B cell (primary cell): Measurements from ENCODE around the gene KLHL42. TPM values are rescaled to one million over a fixed set of nuclear protein-coding genes. Genes with fewer than 3 reads are reported as not detected.

ENCODE experiments used
- ATAC-seq: fragments of 200-7000 bp; cut with Tn5 transposase; one replicate; pipeline ENCODE4 v1.10.0; 2021; ENCODE audit warnings: low read depth, mild to moderate bottlenecking, moderate number of reproducible peaks, moderate library complexity
- CTCF ChIA-PET: fragments of 350-600 bp; sonication (Branson Sonifier 250); formaldehyde crosslinking; loops from one replicate; lab custom pipeline; 2021; ENCODE audit warnings: antibody characterized with exemption, inconsistent platforms; lab: Charles Lee
- POLR2A ChIA-PET: fragments of 350-600 bp; sonication (Branson Sonifier 250); formaldehyde crosslinking; loops from one replicate; lab custom pipeline; 2021; ENCODE audit warnings: antibody characterized with exemption; lab: Charles Lee
- DNase-seq: peaks from one replicate; pipeline ENCODE4 v3.0.0; 2013
- H2AFZ ChIP-seq: 2 replicates; pipeline ENCODE4 v1.6.1; 2012; ENCODE audit warnings: mild to moderate bottlenecking, low read depth, low read length; ENCODE audit not compliant: insufficient read depth, poor library complexity, severe bottlenecking
- H3K27ac ChIP-seq, 2 donors: 1 replicate in 1 of 2; 2 replicates in 1 of 2; pipeline ENCODE4 v1.5.1; 2012 to 2013; ENCODE audit warnings: low read length in 2 of 2, mild to moderate bottlenecking in 2 of 2, moderate library complexity in 1 of 2
- H3K27me3 ChIP-seq, 4 experiments: fragments of 200-600 bp in 1 of 4; sonication (generic) in 1 of 4; replicated peaks in 1 of 4; 1 replicate in 2 of 4; 2 replicates in 2 of 4; pipeline versions ENCODE4 v1.6.1 to v1.7.0; 2013 to 2016; ENCODE audit warnings: low read length in 3 of 4, mild to moderate bottlenecking in 2 of 4, mixed read lengths in 1 of 4, moderate library complexity in 1 of 4; ENCODE audit not compliant: insufficient read depth in 4 of 4, control insufficient read depth in 3 of 4; ENCODE audit errors: control extremely low read depth in 1 of 4
- H3K36me3 ChIP-seq, 2 experiments: replicated peaks in 1 of 2; 1 replicate in 1 of 2; 2 replicates in 1 of 2; pipeline versions ENCODE4 v1.6.1 to v1.7.1; 2013; ENCODE audit warnings: low read length in 1 of 2; ENCODE audit not compliant: insufficient read depth in 2 of 2, control insufficient read depth in 1 of 2; ENCODE audit errors: control extremely low read depth in 1 of 2, extremely low read depth in 1 of 2
- H3K4me1 ChIP-seq, 2 donors: fragments of 200-600 bp in 1 of 2; sonication (generic) in 1 of 2; 1 replicate in 1 of 2; 2 replicates in 1 of 2; pipeline versions ENCODE4 v1.5.1 to v1.6.1; 2013 to 2017; ENCODE audit warnings: low read length in 2 of 2; ENCODE audit not compliant: control insufficient read depth in 2 of 2, insufficient read depth in 2 of 2
- H3K4me2 ChIP-seq: replicated peaks from 2 replicates; pipeline ENCODE3; 2012; ENCODE audit warnings: mild to moderate bottlenecking, low read depth, low read length; ENCODE audit not compliant: poor library complexity, severe bottlenecking
- H3K4me3 ChIP-seq, 5 experiments: fragments of 200-600 bp in 1 of 5; sonication (generic) in 1 of 5; 1 replicate in 3 of 5; 2 replicates in 2 of 5; pipeline versions ENCODE4 v1.5.1 to v1.7.0; 2011 to 2016; ENCODE audit warnings: low read length in 4 of 5, mild to moderate bottlenecking in 4 of 5, low read depth in 2 of 5, control low read depth in 1 of 5, moderate library complexity in 1 of 5; ENCODE audit not compliant: insufficient read depth in 1 of 5; ENCODE audit errors: control extremely low read depth in 1 of 5, extremely low read depth in 1 of 5
- H3K79me2 ChIP-seq: fragments of 200-600 bp; sonication (generic); one replicate; pipeline ENCODE4 v1.6.0; 2016; ENCODE audit warnings: low read length; ENCODE audit not compliant: control insufficient read depth, insufficient read depth
- H3K9ac ChIP-seq: fragments of 200-600 bp; sonication (generic); 2 replicates; pipeline ENCODE4 v1.6.1; 2017; ENCODE audit warnings: mild to moderate bottlenecking, low read length, moderate library complexity
- H3K9me3 ChIP-seq, 3 donors: one replicate each; pipeline versions ENCODE4 v1.6.1 to v1.7.1; 2013; ENCODE audit warnings: low read length in 2 of 3; ENCODE audit not compliant: control insufficient read depth in 2 of 3, insufficient read depth in 1 of 3; ENCODE audit errors: control extremely low read depth in 1 of 3
- H4K20me1 ChIP-seq: 2 replicates; pipeline ENCODE4 v1.6.0; 2012; ENCODE audit warnings: mild to moderate bottlenecking, low read length; ENCODE audit not compliant: insufficient read depth, control insufficient read depth, poor library complexity, severe bottlenecking
- H3K27ac Mint-ChIP-seq: one replicate; pipeline ENCODE4 v1.8.0; 2021; ENCODE audit warnings: mixed read lengths
- H3K27me3 Mint-ChIP-seq: one replicate; pipeline ENCODE4 v1.8.0; 2021; ENCODE audit warnings: mixed read lengths
- H3K4me1 Mint-ChIP-seq: one replicate; pipeline ENCODE4 v1.8.0; 2021; ENCODE audit warnings: mixed read lengths
- H3K4me3 Mint-ChIP-seq: one replicate; pipeline ENCODE4 v1.8.0; 2021; ENCODE audit warnings: mixed read lengths
- H3K9me3 Mint-ChIP-seq: one replicate; pipeline ENCODE4 v1.8.0; 2022; ENCODE audit warnings: mixed read lengths; ENCODE audit not compliant: insufficient read depth
- EZH2 ChIP-seq: IDR thresholded peaks from 2 replicates; pipeline ENCODE4 v1.6.1; 2012; ENCODE audit warnings: borderline replicate concordance, low read depth, mild to moderate bottlenecking, moderate library complexity, low read length; ENCODE audit not compliant: insufficient read depth, poor library complexity, severe bottlenecking
- WGBS: methylation state at CpG from one replicate; pipeline ENCODE4 v1.1.5; 2013; ENCODE audit warnings: missing lambda C conversion rate; ENCODE audit not compliant: insufficient coverage; 5-methylcytosine and 5-hydroxymethylcytosine counted together
- intact Hi-C: fragments of 100-400 bp; cut with micrococcal nuclease; formaldehyde crosslinking; loops from one replicate; pipeline ENCODE4 v1.10.0; 2022
- polyA plus RNA-seq: library from polyadenylated mRNA; depleted of rRNA; stranded (reverse); fragments of >200 nt; gene quantifications from 2 replicates; pipeline ENCODE4 v1.2.3, GENCODE V29; 2012
- total RNA-seq, 2 donors: library from RNA; stranded (reverse); fragments of 120-200 nt in 1 of 2; gene quantifications; 1 replicate in 1 of 2; 2 replicates in 1 of 2; pipeline versions ENCODE4 v1.2.3 to v1.2.4, GENCODE V29; 2013 to 2022
- TF ChIP-seq, protein P1 (sequence below): fragments of 200-600 bp; IDR thresholded peaks from one replicate; pipeline ENCODE4 v1.8.0; 2022; ENCODE audit warnings: antibody characterized with exemption, mild to moderate bottlenecking

The KLHL42 gene
- total and polyA plus RNA-seq, 2 donors (not counting 1 experiment from before 2014, with no cell fraction given), result 11.5 to 20.5 TPM

DNA sequence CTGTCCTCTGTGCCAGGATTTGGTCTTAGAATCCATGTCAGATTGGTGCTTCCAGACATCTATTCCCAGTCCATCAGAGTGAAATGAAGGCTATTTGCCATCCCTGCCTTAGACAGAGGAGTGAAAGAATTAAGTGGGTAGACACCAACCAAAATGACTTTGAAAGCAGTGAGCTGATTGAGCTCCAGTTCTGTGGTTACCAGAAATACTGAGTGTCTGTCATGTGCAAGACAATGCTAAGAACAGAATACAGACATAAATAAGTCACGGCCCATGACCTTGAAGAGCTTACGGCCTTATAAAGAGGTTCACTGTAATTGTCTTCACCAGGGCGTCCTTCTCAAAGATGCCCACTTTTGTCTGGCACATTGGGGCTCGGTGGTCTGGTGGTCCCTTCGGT, 21.6 kb downstream of the KLHL42 start:
- H3K9ac ChIP-seq, result no peak overlapping the region
- 91% methylated on average over 4 of the region's 5 CpGs for WGBS
- no peak overlapping the region for H3K27ac ChIP-seq
- no peak overlapping the region for H3K4me3 Mint-ChIP-seq
- ChIA-PET POLR2A (no interaction called here), CTCF (no interaction called here)
- intact Hi-C loops, result no loop called here
- no peaks in the 10 kb centered on the region for H3K27me3 Mint-ChIP-seq
- H3K4me1 Mint-ChIP-seq, result no peaks in the 10 kb centered on the region
- ATAC-seq (no peak), DNase-seq (no peak)
- H3K4me3 ChIP-seq, result no peak overlapping the region
- H3K9me3 Mint-ChIP-seq, result no peaks in the 10 kb centered on the region
- TF ChIP-seq, protein P1, sequence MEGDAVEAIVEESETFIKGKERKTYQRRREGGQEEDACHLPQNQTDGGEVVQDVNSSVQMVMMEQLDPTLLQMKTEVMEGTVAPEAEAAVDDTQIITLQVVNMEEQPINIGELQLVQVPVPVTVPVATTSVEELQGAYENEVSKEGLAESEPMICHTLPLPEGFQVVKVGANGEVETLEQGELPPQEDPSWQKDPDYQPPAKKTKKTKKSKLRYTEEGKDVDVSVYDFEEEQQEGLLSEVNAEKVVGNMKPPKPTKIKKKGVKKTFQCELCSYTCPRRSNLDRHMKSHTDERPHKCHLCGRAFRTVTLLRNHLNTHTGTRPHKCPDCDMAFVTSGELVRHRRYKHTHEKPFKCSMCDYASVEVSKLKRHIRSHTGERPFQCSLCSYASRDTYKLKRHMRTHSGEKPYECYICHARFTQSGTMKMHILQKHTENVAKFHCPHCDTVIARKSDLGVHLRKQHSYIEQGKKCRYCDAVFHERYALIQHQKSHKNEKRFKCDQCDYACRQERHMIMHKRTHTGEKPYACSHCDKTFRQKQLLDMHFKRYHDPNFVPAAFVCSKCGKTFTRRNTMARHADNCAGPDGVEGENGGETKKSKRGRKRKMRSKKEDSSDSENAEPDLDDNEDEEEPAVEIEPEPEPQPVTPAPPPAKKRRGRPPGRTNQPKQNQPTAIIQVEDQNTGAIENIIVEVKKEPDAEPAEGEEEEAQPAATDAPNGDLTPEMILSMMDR, result no peak
- TF ChIP-seq EZH2, result no peak
- H3K4me2 ChIP-seq, result no peak overlapping the region
- H3K27me3 ChIP-seq, result no peaks in the 10 kb centered on the region
- H4K20me1 ChIP-seq, result no peaks in the 10 kb centered on the region
- H3K9me3 ChIP-seq, result no peaks in the 10 kb centered on the region
- no peaks in the 10 kb centered on the region for H3K79me2 ChIP-seq
- peaks cover 0 to 9% of the 10 kb centered on the region in 2 experiments for H3K36me3 ChIP-seq
- H2AFZ ChIP-seq, result no peak overlapping the region
- H3K27ac Mint-ChIP-seq, result no peak overlapping the region
- H3K4me1 ChIP-seq, result no peaks in the 10 kb centered on the region

DNA sequence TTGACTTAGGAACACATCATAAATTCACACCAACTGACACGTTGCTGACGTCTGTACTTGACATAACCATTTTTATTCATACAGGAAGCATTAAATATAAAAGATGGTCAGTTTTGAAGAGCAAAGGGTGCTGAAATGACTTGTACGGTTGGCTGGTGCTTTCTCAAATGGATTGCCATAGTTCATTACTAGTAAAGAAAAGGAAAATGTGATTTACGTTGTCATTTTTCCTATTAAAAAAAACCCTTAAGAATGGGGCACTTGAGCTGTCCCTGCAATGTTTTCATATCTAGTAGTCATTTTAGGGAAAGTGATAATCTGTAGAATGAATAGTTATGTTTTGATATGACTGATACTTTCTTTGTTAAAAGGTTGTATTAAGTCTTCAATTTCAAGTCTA, 22.5 kb downstream of the KLHL42 start:
- DNase-seq (no peak), ATAC-seq (no peak)
- Mint-ChIP-seq H3K4me1 (no peaks in the 10 kb centered on the region), H3K4me3 (no peak overlapping the region), H3K27me3 (no peaks in the 10 kb centered on the region), H3K27ac (no peak overlapping the region), H3K9me3 (no peaks in the 10 kb centered on the region)
- POLR2A ChIA-PET, result no interaction called here
- intact Hi-C loops, result no loop called here
- TF ChIP-seq, protein P1, result no peak
- no peak for TF ChIP-seq EZH2
- CTCF ChIA-PET, result no interaction called here
- Histone ChIP-seq H3K36me3 (peaks cover 0 to 6% of the 10 kb centered on the region in 2 experiments), H2AFZ (no peak overlapping the region), H4K20me1 (no peaks in the 10 kb centered on the region), H3K4me3 (no peak overlapping the region), H3K4me2 (no peak overlapping the region), H3K9ac (no peak overlapping the region), H3K27me3 (no peaks in the 10 kb centered on the region), H3K4me1 (no peaks in the 10 kb centered on the region), H3K79me2 (no peaks in the 10 kb centered on the region), H3K9me3 (no peaks in the 10 kb centered on the region), H3K27ac (no peak overlapping the region)
- whole genome bisulfite sequencing, result no CpG with 5 or more reads among the region's 4 CpGs
